ENCODE data around the gene FKBP1A. TPM values are rescaled to one million over a fixed set of nuclear protein-coding genes. Genes with fewer than 3 reads are reported as not detected.

FKBP1A gene
- total and polyA plus RNA-seq, 8 donors, result 33.0 to 283 (median 149) TPM

DNA sequence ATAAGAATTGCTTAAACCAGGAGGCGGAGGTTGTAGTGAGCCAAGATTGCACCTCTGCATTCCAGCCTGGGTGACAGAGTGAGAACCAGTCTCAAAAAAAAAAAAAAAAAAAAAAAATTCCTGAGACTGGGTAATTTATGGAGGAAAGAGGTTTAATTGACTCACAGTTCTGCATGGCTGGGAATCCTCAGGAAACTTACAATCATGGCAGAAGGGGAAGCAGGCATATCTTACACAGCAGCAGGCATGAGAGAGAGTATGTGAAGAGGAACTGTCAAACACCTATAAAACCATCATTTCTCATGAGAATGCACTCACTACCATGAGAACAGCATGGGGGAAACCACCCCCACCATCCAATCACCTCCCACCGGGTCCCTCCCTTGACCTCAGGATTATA, 1.8 kb upstream of the FKBP1A start:
- no peak for DNase-seq
- H3K9me3 ChIP-seq, result no peaks in the 10 kb centered on the region
- TF ChIP-seq POLR2AphosphoS5 (IDR thresholded peaks at IDR 0.05) (no peak), EP300 (IDR thresholded peaks at IDR 0.05) (no peak), POLR2A (IDR thresholded peaks at IDR 0.05) (no peak)
- TF ChIP-seq, protein P1, sequence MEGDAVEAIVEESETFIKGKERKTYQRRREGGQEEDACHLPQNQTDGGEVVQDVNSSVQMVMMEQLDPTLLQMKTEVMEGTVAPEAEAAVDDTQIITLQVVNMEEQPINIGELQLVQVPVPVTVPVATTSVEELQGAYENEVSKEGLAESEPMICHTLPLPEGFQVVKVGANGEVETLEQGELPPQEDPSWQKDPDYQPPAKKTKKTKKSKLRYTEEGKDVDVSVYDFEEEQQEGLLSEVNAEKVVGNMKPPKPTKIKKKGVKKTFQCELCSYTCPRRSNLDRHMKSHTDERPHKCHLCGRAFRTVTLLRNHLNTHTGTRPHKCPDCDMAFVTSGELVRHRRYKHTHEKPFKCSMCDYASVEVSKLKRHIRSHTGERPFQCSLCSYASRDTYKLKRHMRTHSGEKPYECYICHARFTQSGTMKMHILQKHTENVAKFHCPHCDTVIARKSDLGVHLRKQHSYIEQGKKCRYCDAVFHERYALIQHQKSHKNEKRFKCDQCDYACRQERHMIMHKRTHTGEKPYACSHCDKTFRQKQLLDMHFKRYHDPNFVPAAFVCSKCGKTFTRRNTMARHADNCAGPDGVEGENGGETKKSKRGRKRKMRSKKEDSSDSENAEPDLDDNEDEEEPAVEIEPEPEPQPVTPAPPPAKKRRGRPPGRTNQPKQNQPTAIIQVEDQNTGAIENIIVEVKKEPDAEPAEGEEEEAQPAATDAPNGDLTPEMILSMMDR (IDR thresholded peaks at IDR 0.05), result no peak
- H3K36me3 ChIP-seq, result peaks cover 0 to 3% (median 0%) of the 10 kb centered on the region in 4 donors
- intact Hi-C loops (cut with DNase I; ENCODE audit: low total_unique reads), result loop anchor here (10.0 kb wide), 1 partner anchor 70 kb away; the partner anchor contains the start of gene NSFL1C
- no peak overlapping the region for H3K27ac ChIP-seq
- peaks cover 31 to 55% (median 42%) of the 10 kb centered on the region in 4 donors for H3K4me1 ChIP-seq
- WGBS, 5 donors, result 54 to 65% (median 61%) methylated on average over 2 of the region's 2 CpGs
- H3K4me3 ChIP-seq, result no peak overlapping the region
- peaks cover 0 to 23% (median 0%) of the 10 kb centered on the region in 3 donors for H3K27me3 ChIP-seq

DNA sequence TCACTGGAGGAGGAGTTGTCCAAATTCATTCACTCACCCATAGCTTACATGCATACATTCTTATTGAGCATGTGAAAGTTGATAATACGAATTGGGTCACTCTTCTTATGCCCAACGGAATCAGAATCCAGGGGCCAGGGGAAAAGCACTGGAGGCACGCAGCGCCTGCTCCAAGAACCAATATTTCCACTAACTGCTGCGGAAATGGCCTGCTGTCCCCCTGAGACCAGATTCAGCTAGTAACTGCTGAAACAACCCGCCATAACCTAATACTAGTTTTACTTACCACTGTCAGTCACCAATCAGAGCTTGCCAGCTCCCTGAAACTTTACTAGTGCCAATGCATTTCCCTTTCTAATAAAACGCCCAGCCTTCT, 641 bp upstream of the FKBP1A start:
- intact Hi-C loops (cut with DNase I; ENCODE audit: low total_unique reads), result loop anchor here (10.0 kb wide), 1 partner anchor 71 kb away; the partner anchor contains the start of gene NSFL1C
- peaks cover 0 to 17% (median 0%) of the 10 kb centered on the region in 3 donors for H3K27me3 ChIP-seq
- peak overlapping the region in 4 of 5 donors; percentile 88 to 94 (median 90) for H3K27ac ChIP-seq
- no peak for TF ChIP-seq POLR2AphosphoS5 (IDR thresholded peaks at IDR 0.05)
- no peak for TF ChIP-seq EP300 (IDR thresholded peaks at IDR 0.05)
- TF ChIP-seq, protein P1 (IDR thresholded peaks at IDR 0.05), result no peak
- no peak for TF ChIP-seq POLR2A (IDR thresholded peaks at IDR 0.05)
- DNase-seq, result no peak
- H3K4me1 ChIP-seq, result peaks cover 43 to 55% (median 47%) of the 10 kb centered on the region in 4 donors
- peaks cover 0 to 7% (median 0%) of the 10 kb centered on the region in 4 donors for H3K36me3 ChIP-seq
- H3K4me3 ChIP-seq, result peak overlapping the region; percentile 89 to 99 (median 90)
- WGBS, 5 donors, result 59 to 67% (median 62%) methylated on average over 7 of the region's 7 CpGs
- H3K9me3 ChIP-seq, result no peaks in the 10 kb centered on the region

DNA sequence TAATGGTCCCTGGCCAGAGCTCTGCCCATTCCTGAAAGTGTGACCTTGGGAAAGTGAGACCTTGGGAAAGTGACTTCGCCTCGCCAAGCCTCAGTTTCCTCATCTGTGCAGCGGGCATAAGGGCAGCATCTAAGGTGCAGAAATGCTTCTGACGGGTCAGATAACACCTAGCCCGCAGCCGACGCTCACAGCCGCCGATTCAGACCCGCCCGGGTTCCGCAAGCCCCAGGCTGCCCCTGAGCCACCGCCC, 486 bp downstream of the FKBP1A start:
- TF ChIP-seq POLR2AphosphoS5 (IDR thresholded peaks at IDR 0.05) (no peak), POLR2A (IDR thresholded peaks at IDR 0.05) (no peak), EP300 (IDR thresholded peaks at IDR 0.05) (no peak)
- TF ChIP-seq, protein P1 (IDR thresholded peaks at IDR 0.05), result no peak
- no peaks in the 10 kb centered on the region for H3K9me3 ChIP-seq
- 0 to 7% (median 0%) methylated on average over 3 to 13 of the region's 13 CpGs for WGBS, 5 donors
- peaks cover 54 to 58% (median 55%) of the 10 kb centered on the region in 4 donors for H3K4me1 ChIP-seq
- intact Hi-C loops (cut with DNase I; ENCODE audit: low total_unique reads), result loop anchor here (10.0 kb wide), 1 partner anchor 72 kb away; the partner anchor contains the start of gene NSFL1C
- peaks cover 0 to 10% (median 0%) of the 10 kb centered on the region in 3 donors for H3K27me3 ChIP-seq
- peak in 1 of 2 donors; percentile 55 for DNase-seq
- H3K36me3 ChIP-seq, result peaks cover 0 to 7% (median under 1%) of the 10 kb centered on the region in 4 donors
- H3K4me3 ChIP-seq, result peak overlapping the region; percentile 89 to 99 (median 90)
- H3K27ac ChIP-seq, result peak overlapping the region; percentile 88 to 94 (median 90)

DNA sequence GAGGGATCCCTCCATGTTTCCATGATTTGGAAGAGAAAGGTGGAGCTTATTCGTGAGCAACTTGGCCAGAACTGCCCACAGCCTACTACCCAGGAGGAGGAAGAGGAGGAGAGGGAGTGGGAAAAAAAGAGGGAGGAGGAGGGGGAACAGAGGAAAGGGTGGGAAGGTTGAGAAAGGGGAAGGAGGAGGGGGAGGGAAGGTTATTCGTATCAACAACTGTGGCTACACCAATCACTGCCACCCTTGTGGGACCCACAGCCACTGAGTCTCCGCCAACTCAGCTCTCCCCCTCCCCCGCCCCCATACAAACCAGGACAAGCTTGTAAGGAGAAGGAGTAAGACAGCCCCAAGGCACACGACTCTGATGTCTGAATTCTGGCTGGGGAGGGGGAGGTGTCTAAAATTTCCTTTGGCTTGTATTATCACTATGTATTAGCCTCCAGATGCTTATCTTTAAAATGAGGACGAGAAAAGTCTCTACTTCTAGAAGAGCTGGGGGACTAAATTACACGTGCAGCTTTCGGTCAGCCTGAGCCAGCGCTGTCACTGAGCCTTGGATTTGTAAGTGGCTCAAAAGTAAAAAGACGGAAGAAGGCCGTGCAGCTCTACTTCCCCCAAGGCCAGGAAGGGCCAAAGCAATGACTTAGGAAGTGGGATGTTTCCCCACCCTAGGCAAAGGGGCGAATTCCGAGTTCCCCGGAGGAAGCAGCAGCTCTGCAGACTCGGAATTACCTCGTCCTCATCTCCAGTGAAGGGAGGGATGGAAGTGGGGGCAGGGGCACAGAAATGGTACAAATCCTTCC, 1.0 kb downstream of the FKBP1A start:
- intact Hi-C loops (cut with DNase I; ENCODE audit: low total_unique reads), result loop anchor here (10.0 kb wide), 1 partner anchor 73 kb away; the partner anchor contains the start of gene NSFL1C
- WGBS, 5 donors, result 1 to 4% (median 3%) methylated on average over 16 of the region's 16 CpGs
- Histone ChIP-seq H3K4me1 (peaks cover 54 to 62% (median 59%) of the 10 kb centered on the region in 4 donors), H3K27ac (peak overlapping the region; percentile 88 to 94 (median 90)), H3K36me3 (peaks cover 0 to 7% (median 1%) of the 10 kb centered on the region in 4 donors), H3K4me3 (peak overlapping the region; percentile 89 to 99 (median 90)), H3K9me3 (no peaks in the 10 kb centered on the region), H3K27me3 (peaks cover 0 to 4% (median 0%) of the 10 kb centered on the region in 3 donors)
- DNase-seq, result peak in 1 of 2 donors; percentile 67
- TF ChIP-seq POLR2A (IDR thresholded peaks at IDR 0.05), result no peak
- TF ChIP-seq POLR2AphosphoS5 (IDR thresholded peaks at IDR 0.05), result no peak
- TF ChIP-seq, protein P1 (IDR thresholded peaks at IDR 0.05), result no peak
- TF ChIP-seq EP300 (IDR thresholded peaks at IDR 0.05), result no peak

All from stomach (tissue), 9 donors.